ENCODE data around the gene GLB1L3. TPM values are rescaled to one million over a fixed set of nuclear protein-coding genes. Genes with fewer than 3 reads are reported as not detected.

GLB1L3 gene, protein sequence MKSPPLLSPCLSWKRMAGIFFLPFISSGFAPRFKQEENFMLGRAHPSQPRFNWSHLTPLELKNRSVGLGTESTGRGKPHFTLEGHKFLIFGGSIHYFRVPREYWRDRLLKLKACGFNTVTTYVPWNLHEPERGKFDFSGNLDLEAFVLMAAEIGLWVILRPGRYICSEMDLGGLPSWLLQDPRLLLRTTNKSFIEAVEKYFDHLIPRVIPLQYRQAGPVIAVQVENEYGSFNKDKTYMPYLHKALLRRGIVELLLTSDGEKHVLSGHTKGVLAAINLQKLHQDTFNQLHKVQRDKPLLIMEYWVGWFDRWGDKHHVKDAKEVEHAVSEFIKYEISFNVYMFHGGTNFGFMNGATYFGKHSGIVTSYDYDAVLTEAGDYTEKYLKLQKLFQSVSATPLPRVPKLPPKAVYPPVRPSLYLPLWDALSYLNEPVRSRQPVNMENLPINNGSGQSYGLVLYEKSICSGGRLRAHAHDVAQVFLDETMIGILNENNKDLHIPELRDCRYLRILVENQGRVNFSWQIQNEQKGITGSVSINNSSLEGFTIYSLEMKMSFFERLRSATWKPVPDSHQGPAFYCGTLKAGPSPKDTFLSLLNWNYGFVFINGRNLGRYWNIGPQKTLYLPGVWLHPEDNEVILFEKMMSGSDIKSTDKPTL
- total RNA-seq, result not detected in 2 replicates

GRCh38 chr11:134275534-134276395 lies at the start of gene GLB1L3:
GLB1L3 (plus strand) TSS chr11:134276379; CDS start chr11:134276741, 362 bp downstream.

GRCh38 chr11:134253188-134253993 lies 22.8 kb upstream of the GLB1L3 start, which contains the start of the genes ACAD8 and THYN1:
ACAD8 (plus strand) TSS chr11:134253568; CDS start chr11:134253601, 33 bp downstream.
THYN1 (minus strand) TSS chr11:134253352; CDS start chr11:134252882, 470 bp downstream.

GRCh38 chr11:134331354-134332188 lies 55.4 kb downstream of the GLB1L3 start, which contains the start of gene GLB1L2:
GLB1L2 (plus strand) TSS chr11:134331988; CDS start chr11:134332062, 74 bp downstream.

Other genes with a start within 250 kb of the GLB1L3 start
- 79.3 and 105 TPM in 2 replicates for gene JAM3, start 207.3 kb upstream of the GLB1L3 start, total RNA-seq
- gene NCAPD3, start 52.4 kb upstream of the GLB1L3 start, total RNA-seq, result 7.3 and 17.5 TPM in 2 replicates
- gene VPS26B, start 51.7 kb upstream of the GLB1L3 start, total RNA-seq, result 43.8 and 61.5 TPM in 2 replicates
- gene THYN1, start 23.0 kb upstream of the GLB1L3 start, total RNA-seq, result 78.4 and 93.1 TPM in 2 replicates
- 22.0 TPM in 2 replicates for gene ACAD8, start 22.8 kb upstream of the GLB1L3 start, total RNA-seq
- gene GLB1L2, start 55.6 kb downstream of the GLB1L3 start, total RNA-seq, result 0.15 TPM in 1 of 2 replicates, not detected in the other
- gene B3GAT1, start 135.9 kb downstream of the GLB1L3 start, total RNA-seq, result not detected in 2 replicates